ENCODE measurements around the gene MEGF11.

Gene MEGF11

DNA sequence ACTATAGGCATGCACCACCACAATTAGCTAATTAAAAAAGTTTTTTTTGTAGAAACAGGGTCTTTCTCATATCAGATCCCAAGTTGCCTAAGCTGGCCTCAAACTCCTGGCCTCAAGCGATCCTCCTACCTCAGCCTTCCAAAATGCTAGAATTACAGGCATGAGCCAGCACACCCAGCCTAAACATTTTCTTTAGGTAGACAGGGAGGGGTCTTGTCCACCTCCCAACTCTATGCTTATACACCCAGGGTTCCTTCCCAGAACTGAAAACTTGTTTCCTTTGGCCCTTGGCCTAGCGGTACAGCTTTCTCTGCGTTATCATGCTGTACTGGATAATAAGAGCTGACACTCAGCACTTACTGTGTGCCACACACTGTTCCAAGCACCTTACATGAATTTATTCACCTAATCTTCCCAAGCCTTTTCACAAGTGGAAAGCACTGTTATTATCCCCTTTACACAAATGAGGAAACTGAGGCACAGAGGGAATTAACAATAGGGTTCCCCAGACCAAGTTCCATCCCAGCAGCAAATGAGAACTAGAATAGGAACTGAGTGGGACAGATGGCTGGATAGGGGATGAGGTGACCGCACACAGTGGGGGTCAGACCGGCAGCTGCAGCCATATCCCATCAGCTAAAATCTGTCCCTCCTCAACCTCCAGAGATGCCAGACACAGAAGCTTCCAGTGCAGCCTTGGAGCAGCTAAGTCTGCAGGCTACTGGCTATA, 150.8 kb downstream of the MEGF11 start:
- Histone ChIP-seq H3K4me2 (ENCODE audit: low read length) (no peak overlapping the region), H3K9me3 (replicated peaks; ENCODE audit: low read length) (no peaks in the 10 kb centered on the region), H3K9ac (ENCODE audit: low read depth, low read length) (no peak overlapping the region), H3K36me3 (ENCODE audit: insufficient read depth, low read length) (no peaks in the 10 kb centered on the region), H3K27me3 (ENCODE audit: control insufficient read depth, insufficient read depth, low read length) (peaks cover 52% of the 10 kb centered on the region), H3K4me1 (ENCODE audit: control insufficient read depth, insufficient read depth, low read length) (no peaks in the 10 kb centered on the region), H3K4me3 (ENCODE audit: low read length) (no peak overlapping the region)

DNA sequence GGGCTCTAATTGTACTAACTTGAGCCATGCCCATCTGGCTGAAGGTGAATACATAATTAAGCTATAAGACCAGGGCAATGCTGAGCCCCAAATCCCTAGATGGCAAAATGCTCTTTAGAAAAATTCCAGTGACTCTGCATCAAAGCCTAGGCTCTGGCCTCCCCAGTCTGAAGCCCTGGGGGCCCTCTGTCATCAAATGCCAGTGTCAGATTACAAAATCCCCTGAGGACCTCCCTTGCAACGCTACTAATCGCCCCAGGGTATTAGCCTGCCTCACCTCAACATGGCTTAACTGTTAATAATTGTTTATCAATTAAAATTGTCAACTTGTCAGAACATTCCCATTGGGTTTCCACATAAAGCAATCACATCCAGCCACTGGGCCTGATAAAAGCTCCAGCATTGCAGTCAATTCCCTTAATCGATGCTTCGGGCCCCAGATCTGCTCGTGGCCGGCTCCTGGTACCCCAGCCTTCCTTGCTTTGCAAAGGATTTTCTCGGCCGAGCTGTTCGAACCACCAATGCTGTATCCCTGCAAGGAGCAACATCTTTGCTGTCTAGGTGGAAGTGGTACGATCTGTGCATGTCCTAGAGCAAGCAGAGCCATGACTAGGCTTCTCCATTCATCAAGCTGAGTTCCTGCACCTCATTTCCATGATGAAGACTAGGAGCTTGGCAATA, 151.7 kb downstream of the MEGF11 start:
- Histone ChIP-seq H3K4me2 (ENCODE audit: low read length) (no peak overlapping the region), H3K36me3 (ENCODE audit: insufficient read depth, low read length) (no peaks in the 10 kb centered on the region), H3K4me3 (ENCODE audit: low read length) (no peak overlapping the region), H3K4me1 (ENCODE audit: control insufficient read depth, insufficient read depth, low read length) (no peaks in the 10 kb centered on the region), H3K9ac (ENCODE audit: low read depth, low read length) (no peak overlapping the region), H3K27me3 (ENCODE audit: control insufficient read depth, insufficient read depth, low read length) (peaks cover 51% of the 10 kb centered on the region), H3K9me3 (replicated peaks; ENCODE audit: low read length) (no peaks in the 10 kb centered on the region)

DNA sequence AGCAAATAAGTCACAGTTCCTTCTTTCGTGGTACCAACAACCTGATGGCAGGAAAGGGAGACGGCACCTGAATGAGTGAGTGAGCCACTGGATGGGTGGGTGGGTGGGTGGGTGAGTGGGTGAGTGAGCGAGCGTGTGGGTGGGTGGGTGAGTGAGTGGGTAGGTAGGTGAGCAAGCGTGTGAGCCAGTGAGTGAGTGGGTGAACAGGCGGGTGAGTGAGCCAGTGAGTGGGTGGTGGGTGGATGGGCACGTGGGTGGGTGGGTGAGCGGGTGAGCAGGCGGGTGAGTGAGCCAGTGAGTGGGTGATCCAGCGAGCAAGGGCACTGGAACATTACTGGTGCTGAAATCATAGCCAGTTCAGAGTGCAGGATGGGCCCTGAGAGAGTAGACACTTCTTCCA, 152.8 kb downstream of the MEGF11 start:
- Histone ChIP-seq H3K36me3 (ENCODE audit: insufficient read depth, low read length) (no peaks in the 10 kb centered on the region), H3K9ac (ENCODE audit: low read depth, low read length) (no peak overlapping the region), H3K4me1 (ENCODE audit: control insufficient read depth, insufficient read depth, low read length) (no peaks in the 10 kb centered on the region), H3K4me2 (ENCODE audit: low read length) (no peak overlapping the region), H3K4me3 (ENCODE audit: low read length) (no peak overlapping the region), H3K27me3 (ENCODE audit: control insufficient read depth, insufficient read depth, low read length) (peaks cover 58% of the 10 kb centered on the region), H3K9me3 (replicated peaks; ENCODE audit: low read length) (no peaks in the 10 kb centered on the region)

DNA sequence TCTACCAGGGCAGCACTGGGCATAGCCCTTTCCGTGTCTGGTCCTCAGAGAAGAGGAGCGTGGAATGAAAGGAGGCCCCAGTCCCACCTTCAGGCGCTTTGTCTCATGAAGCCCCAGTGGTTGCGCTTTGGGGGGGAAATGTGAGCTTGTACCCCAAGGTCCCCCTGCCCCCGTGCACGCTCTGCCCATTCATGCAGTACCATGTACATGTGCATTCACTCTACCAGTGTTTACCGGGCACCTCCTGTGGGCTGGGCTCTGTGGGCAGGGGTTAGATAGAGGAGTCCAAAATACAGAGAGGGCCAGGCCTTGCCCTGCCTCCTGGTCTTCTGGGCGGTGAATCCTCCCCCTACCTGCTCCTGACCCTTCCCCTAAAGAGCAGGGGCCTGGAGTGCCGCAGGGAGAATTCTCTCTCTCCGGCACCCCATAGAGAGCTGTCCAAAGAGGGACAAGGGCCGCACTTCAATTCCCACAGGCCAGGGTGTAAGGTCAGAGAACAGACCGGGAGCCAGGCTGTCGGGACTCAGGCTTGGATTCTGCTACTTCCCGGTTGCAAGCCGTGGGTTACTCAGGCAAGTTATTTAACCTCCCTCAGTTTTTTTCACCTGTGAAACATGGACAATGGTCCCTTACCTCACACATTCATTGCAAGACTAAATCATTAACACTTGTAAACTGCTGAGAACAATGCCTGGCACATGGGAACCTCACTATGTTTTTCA, 153.4 kb downstream of the MEGF11 start:
- H3K9ac ChIP-seq (ENCODE audit: low read depth, low read length) = no peak overlapping the region
- no peak overlapping the region for H3K4me3 ChIP-seq (ENCODE audit: low read length)
- H3K27me3 ChIP-seq (ENCODE audit: control insufficient read depth, insufficient read depth, low read length) = peaks cover 63% of the 10 kb centered on the region
- no peaks in the 10 kb centered on the region for H3K4me1 ChIP-seq (ENCODE audit: control insufficient read depth, insufficient read depth, low read length)
- no peaks in the 10 kb centered on the region for H3K36me3 ChIP-seq (ENCODE audit: insufficient read depth, low read length)
- no peak overlapping the region for H3K4me2 ChIP-seq (ENCODE audit: low read length)
- H3K9me3 ChIP-seq (replicated peaks; ENCODE audit: low read length) = no peaks in the 10 kb centered on the region

DNA sequence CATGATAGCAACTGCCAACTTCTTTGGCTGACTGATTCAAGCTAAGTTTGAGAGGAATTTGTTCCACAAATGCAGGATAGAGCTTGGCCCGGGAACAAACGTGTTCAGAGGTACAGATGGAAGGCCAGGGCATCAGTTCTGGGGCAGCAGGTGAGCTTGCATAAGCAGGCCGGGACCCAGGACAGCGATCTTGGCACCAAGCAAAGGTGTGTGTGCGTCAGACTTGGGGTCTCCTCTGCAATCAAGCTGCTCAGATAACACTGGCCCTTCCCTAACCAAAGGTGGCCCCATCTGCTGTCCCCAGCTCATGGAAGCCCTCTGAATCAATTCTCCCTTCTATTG, 155.6 kb downstream of the MEGF11 start:
- H3K36me3 ChIP-seq (ENCODE audit: insufficient read depth, low read length) = no peaks in the 10 kb centered on the region
- no peaks in the 10 kb centered on the region for H3K9me3 ChIP-seq (replicated peaks; ENCODE audit: low read length)
- H3K27me3 ChIP-seq (ENCODE audit: control insufficient read depth, insufficient read depth, low read length) = peaks cover 62% of the 10 kb centered on the region
- H3K9ac ChIP-seq (ENCODE audit: low read depth, low read length) = no peak overlapping the region
- H3K4me1 ChIP-seq (ENCODE audit: control insufficient read depth, insufficient read depth, low read length) = no peaks in the 10 kb centered on the region
- no peak overlapping the region for H3K4me3 ChIP-seq (ENCODE audit: low read length)
- H3K4me2 ChIP-seq (ENCODE audit: low read length) = no peak overlapping the region

DNA sequence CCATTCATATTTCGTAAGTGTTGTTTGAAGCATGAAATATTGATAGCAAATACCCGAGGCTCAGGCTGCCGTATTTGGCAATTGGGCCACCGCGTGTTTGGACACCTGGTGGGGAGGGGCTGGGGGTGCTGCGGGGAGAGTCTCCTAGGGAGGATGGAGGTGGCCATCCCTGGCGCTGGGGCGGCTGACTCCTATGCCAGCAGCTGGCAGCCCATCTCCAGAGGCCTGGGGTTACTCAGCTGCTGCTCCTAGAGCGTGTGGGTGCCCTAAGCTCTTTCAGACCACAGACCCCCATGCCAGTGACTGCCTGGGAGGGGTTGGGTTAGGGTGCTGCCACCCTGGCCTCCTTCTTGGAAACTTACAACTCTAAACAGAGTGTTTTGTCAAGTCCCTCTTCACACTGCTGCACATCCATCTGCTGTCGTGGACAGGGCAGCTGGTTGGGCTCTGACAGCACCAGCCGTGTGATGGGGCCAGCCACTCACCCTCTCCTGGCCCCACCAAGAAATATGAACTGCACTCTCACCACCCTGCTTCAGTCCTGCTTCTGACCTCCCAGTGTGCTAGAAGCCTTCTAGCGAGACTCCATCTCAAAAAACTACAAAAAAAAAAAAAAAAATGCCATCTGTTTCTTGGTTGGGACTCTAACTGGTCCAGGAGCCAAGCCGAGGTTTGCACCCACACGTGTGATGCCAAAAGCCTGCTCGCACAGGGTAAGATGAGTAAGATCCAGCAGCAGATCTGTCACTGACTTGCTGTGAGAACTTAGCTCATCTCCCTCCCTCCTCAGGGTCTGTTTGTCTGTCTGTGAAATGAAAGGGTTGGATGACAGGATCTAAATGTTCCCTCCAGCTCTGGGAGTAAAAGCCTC, 156.2 kb downstream of the MEGF11 start:
- no peaks in the 10 kb centered on the region for H3K9me3 ChIP-seq (replicated peaks; ENCODE audit: low read length)
- no peaks in the 10 kb centered on the region for H3K36me3 ChIP-seq (ENCODE audit: insufficient read depth, low read length)
- no peak overlapping the region for H3K4me3 ChIP-seq (ENCODE audit: low read length)
- H3K27me3 ChIP-seq (ENCODE audit: control insufficient read depth, insufficient read depth, low read length) = peaks cover 60% of the 10 kb centered on the region
- no peaks in the 10 kb centered on the region for H3K4me1 ChIP-seq (ENCODE audit: control insufficient read depth, insufficient read depth, low read length)
- H3K4me2 ChIP-seq (ENCODE audit: low read length) = no peak overlapping the region
- H3K9ac ChIP-seq (ENCODE audit: low read depth, low read length) = no peak overlapping the region

DNA sequence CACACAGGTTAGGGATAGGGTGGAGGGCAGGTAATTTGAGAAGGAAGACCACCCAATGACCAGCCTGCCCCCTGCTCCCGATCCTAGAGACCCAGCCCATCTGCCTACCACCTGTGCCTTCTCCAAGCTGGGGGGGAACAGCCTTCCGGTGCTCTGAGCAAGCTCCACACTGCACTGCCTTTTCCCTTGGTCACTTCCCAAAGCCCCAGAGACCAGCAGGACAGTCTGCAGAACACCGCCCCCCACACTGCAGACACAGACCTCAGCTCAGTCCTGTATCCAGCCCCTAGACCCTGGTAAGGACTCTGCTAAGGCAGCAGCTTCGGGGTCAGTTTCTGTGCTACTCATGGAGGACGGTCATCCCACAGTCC, 156.9 kb downstream of the MEGF11 start:
- no peak overlapping the region for H3K4me3 ChIP-seq (ENCODE audit: low read length)
- H3K27me3 ChIP-seq (ENCODE audit: control insufficient read depth, insufficient read depth, low read length) = peaks cover 62% of the 10 kb centered on the region
- no peak overlapping the region for H3K9ac ChIP-seq (ENCODE audit: low read depth, low read length)
- H3K36me3 ChIP-seq (ENCODE audit: insufficient read depth, low read length) = no peaks in the 10 kb centered on the region
- H3K4me1 ChIP-seq (ENCODE audit: control insufficient read depth, insufficient read depth, low read length) = no peaks in the 10 kb centered on the region
- H3K4me2 ChIP-seq (ENCODE audit: low read length) = no peak overlapping the region
- H3K9me3 ChIP-seq (replicated peaks; ENCODE audit: low read length) = no peaks in the 10 kb centered on the region

DNA sequence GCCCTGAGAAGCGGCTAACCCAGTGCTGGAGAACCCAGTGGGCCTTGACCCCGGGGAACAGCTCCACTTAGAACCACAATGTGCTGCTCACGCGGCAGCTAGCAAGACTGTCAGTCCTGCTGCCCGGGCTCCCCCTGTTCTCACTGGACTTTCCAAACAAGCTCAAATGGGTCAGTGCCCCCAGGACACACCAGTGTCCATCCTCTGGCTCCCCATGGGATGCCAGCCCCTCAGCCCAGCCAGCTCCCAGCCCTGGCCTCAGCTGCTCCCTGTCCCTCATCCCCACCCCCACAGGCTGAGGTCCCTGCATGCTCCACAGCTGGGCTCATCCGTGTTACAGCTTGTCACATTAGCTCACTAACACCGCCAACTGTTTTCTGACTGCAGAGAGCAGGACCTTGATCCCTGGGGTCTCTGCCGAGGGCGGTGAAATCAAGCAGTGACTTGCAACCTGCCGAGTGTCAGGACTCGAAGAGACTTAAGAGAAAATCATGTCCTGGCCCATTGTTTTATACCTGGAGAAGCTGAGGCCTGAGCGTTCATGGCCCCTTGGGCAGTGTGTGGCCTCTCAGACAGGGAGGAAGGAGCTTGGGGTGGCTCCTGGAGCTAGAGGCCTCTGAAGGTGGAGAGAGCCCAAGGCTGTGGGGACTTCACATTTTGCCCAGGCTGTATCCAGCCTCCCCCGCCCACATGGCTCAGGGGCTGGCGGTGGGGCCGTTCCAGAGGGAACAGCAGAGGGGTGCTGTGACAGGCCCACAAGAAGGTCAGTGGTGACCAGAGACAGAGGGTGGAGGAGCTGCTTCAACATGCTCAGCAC, 157.5 kb downstream of the MEGF11 start:
- Histone ChIP-seq H3K4me3 (ENCODE audit: low read length) (no peak overlapping the region), H3K4me1 (ENCODE audit: control insufficient read depth, insufficient read depth, low read length) (no peaks in the 10 kb centered on the region), H3K9me3 (replicated peaks; ENCODE audit: low read length) (no peaks in the 10 kb centered on the region), H3K36me3 (ENCODE audit: insufficient read depth, low read length) (no peaks in the 10 kb centered on the region), H3K27me3 (ENCODE audit: control insufficient read depth, insufficient read depth, low read length) (peaks cover 61% of the 10 kb centered on the region), H3K4me2 (ENCODE audit: low read length) (no peak overlapping the region), H3K9ac (ENCODE audit: low read depth, low read length) (no peak overlapping the region)

DNA sequence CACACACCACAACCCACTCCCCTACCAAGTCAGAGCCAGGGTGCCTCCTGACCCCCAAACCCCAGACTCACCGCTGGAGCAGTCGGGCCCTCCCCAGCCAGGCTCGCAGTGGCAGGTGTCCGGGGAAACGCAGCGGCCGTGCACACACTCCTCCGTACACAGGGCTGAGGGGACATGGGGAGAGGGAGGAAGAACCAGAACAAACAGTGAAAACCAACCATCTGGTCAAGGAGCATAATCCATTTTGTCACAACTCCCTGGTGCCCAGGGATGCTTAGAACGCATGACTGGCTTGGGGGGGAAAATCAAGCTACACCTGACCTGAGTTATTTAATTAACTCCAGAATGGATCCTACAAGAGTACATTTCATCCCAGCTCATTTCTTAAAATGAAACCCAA, 159.2 kb downstream of the MEGF11 start:
- Histone ChIP-seq H3K36me3 (ENCODE audit: insufficient read depth, low read length) (no peaks in the 10 kb centered on the region), H3K4me3 (ENCODE audit: low read length) (no peak overlapping the region), H3K9ac (ENCODE audit: low read depth, low read length) (no peak overlapping the region), H3K4me2 (ENCODE audit: low read length) (no peak overlapping the region), H3K27me3 (ENCODE audit: control insufficient read depth, insufficient read depth, low read length) (peaks cover 77% of the 10 kb centered on the region), H3K4me1 (ENCODE audit: control insufficient read depth, insufficient read depth, low read length) (no peaks in the 10 kb centered on the region), H3K9me3 (replicated peaks; ENCODE audit: low read length) (no peaks in the 10 kb centered on the region)

DNA sequence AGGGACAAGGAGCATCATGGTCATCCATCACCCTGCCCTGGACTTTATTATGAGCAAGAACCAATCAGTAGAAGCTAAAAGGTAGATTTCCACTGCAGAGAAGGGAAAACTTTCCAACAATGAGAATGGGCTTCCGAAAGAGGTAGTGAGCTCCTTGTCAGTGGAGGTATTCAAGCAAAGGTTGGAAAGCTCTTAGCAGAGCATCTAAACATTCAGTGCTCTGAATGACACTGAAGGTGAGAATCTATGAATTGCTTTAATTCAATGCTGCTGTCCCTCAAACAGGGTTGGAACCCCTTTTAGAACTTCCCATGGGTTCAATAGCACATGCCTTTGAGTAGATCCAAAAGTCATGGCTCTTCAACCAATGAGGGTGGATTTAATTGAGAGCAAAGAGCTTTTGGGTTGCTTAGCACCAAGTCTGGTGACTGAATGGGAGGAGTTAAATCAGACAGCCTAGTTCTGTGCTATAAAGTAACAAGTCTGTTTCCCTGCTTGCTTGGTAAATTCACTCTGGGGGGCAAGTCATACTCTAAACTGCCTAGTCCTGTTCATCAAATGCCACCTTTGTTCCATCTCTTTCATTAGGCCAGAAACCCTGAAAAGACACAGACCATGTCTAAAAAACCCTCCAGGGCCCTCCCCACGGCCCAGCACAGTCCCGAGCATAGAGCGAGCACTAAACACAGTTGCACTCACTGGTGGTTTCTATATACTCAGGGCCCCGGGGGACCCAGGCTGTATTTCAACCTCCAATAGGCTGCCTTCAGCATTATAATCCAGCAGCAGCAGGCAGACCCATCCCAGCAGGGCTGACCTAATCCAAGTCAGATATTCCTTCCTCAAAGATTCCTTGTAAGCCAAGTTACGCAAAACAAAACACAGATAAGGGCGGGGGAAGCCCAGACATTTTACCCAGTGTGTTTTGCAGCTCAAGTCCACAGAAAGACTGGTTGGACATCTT, 161.2 kb downstream of the MEGF11 start:
- Histone ChIP-seq H3K4me3 (ENCODE audit: low read length) (no peak overlapping the region), H3K4me2 (ENCODE audit: low read length) (no peak overlapping the region), H3K9me3 (replicated peaks; ENCODE audit: low read length) (no peaks in the 10 kb centered on the region), H3K27me3 (ENCODE audit: control insufficient read depth, insufficient read depth, low read length) (peaks cover 80% of the 10 kb centered on the region), H3K4me1 (ENCODE audit: control insufficient read depth, insufficient read depth, low read length) (no peaks in the 10 kb centered on the region), H3K36me3 (ENCODE audit: insufficient read depth, low read length) (no peaks in the 10 kb centered on the region), H3K9ac (ENCODE audit: low read depth, low read length) (no peak overlapping the region)
